Mesodermal cell (in vitro differentiated cells): ENCODE results near the gene DLAT.
"Not testable (repeated sequence)": the region's sequence is repeated elsewhere in the genome, so short reads cannot be mapped to it uniquely, and the experiment has no call there.

ENCODE experiments used
- H3K27ac ChIP-seq: 2 replicates; pipeline ENCODE4 v1.7.0; 2013; ENCODE audit warnings: mild to moderate bottlenecking, low read depth, low read length, moderate library complexity; ENCODE audit not compliant: severe bottlenecking
- H3K36me3 ChIP-seq: 2 replicates; pipeline ENCODE4 v1.7.1; 2013; ENCODE audit warnings: mild to moderate bottlenecking, low read length, moderate library complexity; ENCODE audit not compliant: control insufficient read depth, insufficient read depth
- H3K4me1 ChIP-seq: one replicate; pipeline ENCODE4 v1.7.1; 2013; ENCODE audit warnings: mild to moderate bottlenecking, low read length; ENCODE audit not compliant: insufficient read depth, control insufficient read depth, poor library complexity, severe bottlenecking
- H3K4me3 ChIP-seq: 2 replicates; pipeline ENCODE4 v1.7.0; 2013; ENCODE audit warnings: low read length, control low read depth, mild to moderate bottlenecking; ENCODE audit not compliant: insufficient read depth, poor library complexity, severe bottlenecking; ENCODE audit errors: extremely low read depth
- H3K9me3 ChIP-seq: 2 replicates; pipeline ENCODE4 v1.7.1; 2013; ENCODE audit warnings: mild to moderate bottlenecking, low read length, moderate library complexity; ENCODE audit not compliant: control insufficient read depth
- WGBS, 2 experiments: methylation state at CpG; one replicate each; pipeline ENCODE4 v1.1.5; 2013; ENCODE audit warnings: missing lambda C conversion rate in 2 of 2; ENCODE audit not compliant: insufficient coverage in 2 of 2; 5-methylcytosine and 5-hydroxymethylcytosine counted together

DLAT gene

GRCh38 chr11:112005422-112006094 is 19.6 kb upstream of the DLAT start:
- 95 to 97% methylated on average over 4 to 6 of the region's 11 CpGs for WGBS, 2 experiments
- Histone ChIP-seq H3K9me3 (peaks cover 9% of the 10 kb centered on the region), H3K4me3 (no peak overlapping the region), H3K4me1 (no peaks in the 10 kb centered on the region), H3K27ac (no peak overlapping the region), H3K36me3 (peaks cover 31% of the 10 kb centered on the region)

DNA sequence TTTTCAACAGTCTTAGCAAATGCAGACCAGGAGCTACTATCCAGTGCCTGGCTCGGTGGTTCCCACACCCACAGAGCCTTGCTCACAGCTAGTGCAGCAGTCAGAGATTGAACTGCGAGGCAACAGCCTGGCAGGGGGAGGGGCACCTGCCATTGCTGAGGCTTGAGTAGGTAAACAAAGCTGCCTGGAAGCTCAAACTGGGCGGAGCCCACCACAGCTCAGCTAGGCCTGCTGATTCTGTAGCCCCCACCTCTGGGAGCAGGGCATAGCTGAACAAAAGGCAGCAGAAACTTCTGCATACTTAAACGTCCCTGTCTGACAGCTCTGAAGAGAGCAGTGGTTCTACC is 19.1 kb upstream of the DLAT start:
- 88 to 90% methylated on average over 4 of the region's 4 CpGs for WGBS, 2 experiments
- H3K4me3 ChIP-seq, H3K9me3 ChIP-seq, H3K4me1 ChIP-seq, H3K27ac ChIP-seq: not testable (repeated sequence)
- peaks cover 26% of the 10 kb centered on the region for H3K36me3 ChIP-seq

- not testable (repeated sequence) for H3K36me3 ChIP-seq, H3K4me3 ChIP-seq, H3K27ac ChIP-seq, H3K4me1 ChIP-seq, H3K9me3 ChIP-seq
- WGBS, 2 experiments, result 85 to 94% methylated on average over 2 to 3 of the region's 5 CpGs
These were observed 13.8 kb upstream of the DLAT start for GRCh38 chr11:112011451-112011850.

- Histone ChIP-seq H3K27ac (peak overlapping the region; percentile 32), H3K4me3 (no peak overlapping the region), H3K4me1 (peaks cover 8% of the 10 kb centered on the region), H3K9me3 (peaks cover 2% of the 10 kb centered on the region), H3K36me3 (peaks cover 4% of the 10 kb centered on the region)
- 100% methylated on average over 2 of the region's 4 CpGs; no CpG with 5 or more reads in 1 of the 2 experiments for WGBS, 2 experiments
These were observed 12.3 kb upstream of the DLAT start for GRCh38 chr11:112012874-112013273.

GRCh38 chr11:112013497-112014164 is 11.6 kb upstream of the DLAT start:
- Histone ChIP-seq H3K9me3 (no peaks in the 10 kb centered on the region), H3K36me3 (peaks cover 6% of the 10 kb centered on the region), H3K27ac (no peak overlapping the region), H3K4me1 (peaks cover 8% of the 10 kb centered on the region), H3K4me3 (no peak overlapping the region)
- 98 to 100% methylated on average over 3 of the region's 4 CpGs for WGBS, 2 experiments

GRCh38 chr11:112016088-112016764 is 9.0 kb upstream of the DLAT start:
- H3K27ac ChIP-seq, result no peak overlapping the region
- H3K36me3 ChIP-seq, result peaks cover 15% of the 10 kb centered on the region
- H3K9me3 ChIP-seq, result no peaks in the 10 kb centered on the region
- H3K4me1 ChIP-seq, result peaks cover 8% of the 10 kb centered on the region
- H3K4me3 ChIP-seq, result no peak overlapping the region
- 80 to 96% methylated on average over 7 to 12 of the region's 13 CpGs for WGBS, 2 experiments

DNA sequence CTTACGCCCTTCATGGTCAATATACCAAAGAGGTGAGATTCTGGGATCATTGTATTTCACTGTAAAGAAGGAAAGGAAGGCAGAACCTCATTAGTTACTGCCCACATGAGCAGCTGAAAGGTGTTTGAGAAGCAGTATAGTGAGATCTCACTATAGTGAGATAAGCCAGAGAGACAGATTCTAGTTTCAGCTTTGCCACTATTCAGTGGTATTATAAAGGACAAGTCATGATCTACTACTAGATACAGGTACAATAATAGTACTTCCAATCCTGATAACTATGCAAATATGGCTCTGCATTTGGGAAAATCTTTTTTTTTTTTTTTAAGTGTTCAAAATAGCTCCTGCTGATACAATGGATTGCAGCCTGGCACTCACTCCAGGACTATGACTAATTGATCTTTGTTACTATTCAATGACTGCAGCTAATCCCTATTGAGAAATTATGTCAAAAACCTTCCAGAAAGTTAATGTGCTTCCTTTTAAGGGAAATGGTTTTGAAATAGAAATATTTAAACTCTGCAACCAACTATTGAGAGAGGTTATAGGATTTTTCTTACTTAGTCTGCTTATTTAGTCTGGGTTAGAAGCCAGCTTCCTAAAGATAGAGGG is 8.3 kb upstream of the DLAT start:
- Histone ChIP-seq H3K27ac (peak overlapping the region; percentile 13), H3K36me3 (peaks cover 15% of the 10 kb centered on the region), H3K4me3 (no peak overlapping the region), H3K9me3 (no peaks in the 10 kb centered on the region), H3K4me1 (peaks cover 8% of the 10 kb centered on the region)
- WGBS, 2 experiments, result 100% methylated on average over 1 of the region's 1 CpG; no CpG with 5 or more reads in 1 of the 2 experiments

- Histone ChIP-seq H3K4me3 (no peak overlapping the region), H3K9me3 (no peaks in the 10 kb centered on the region), H3K4me1 (peaks cover 8% of the 10 kb centered on the region), H3K27ac (no peak overlapping the region), H3K36me3 (peaks cover 15% of the 10 kb centered on the region)
- 85 to 89% methylated on average over 3 to 4 of the region's 4 CpGs for WGBS, 2 experiments
These were observed 7.7 kb upstream of the DLAT start for GRCh38 chr11:112017538-112017937.

DNA sequence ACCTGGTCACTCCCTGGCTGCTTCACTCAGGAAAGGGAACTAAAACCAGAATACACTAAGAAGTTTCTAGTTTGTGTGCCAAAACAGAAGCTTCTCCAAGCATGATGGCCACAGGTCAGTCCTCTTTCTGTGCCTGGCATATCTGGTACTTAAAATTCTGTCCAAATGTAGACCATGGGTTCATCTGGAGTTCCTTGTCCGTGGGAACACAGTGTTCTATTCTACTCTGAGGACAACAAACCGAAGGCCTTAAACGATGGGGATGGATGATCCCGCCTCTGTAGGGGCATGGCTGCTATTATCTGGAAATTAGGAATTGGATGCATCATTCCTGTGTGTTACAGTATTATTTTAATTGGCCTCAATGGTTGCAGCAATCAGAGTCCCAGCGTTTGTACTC is 6.1 kb upstream of the DLAT start:
- H3K27ac ChIP-seq, result no peak overlapping the region
- H3K4me1 ChIP-seq, result peaks cover 10% of the 10 kb centered on the region
- no peaks in the 10 kb centered on the region for H3K9me3 ChIP-seq
- WGBS, 2 experiments, result 94% methylated on average over 5 of the region's 5 CpGs
- no peak overlapping the region for H3K4me3 ChIP-seq
- H3K36me3 ChIP-seq, result peaks cover 15% of the 10 kb centered on the region

DNA sequence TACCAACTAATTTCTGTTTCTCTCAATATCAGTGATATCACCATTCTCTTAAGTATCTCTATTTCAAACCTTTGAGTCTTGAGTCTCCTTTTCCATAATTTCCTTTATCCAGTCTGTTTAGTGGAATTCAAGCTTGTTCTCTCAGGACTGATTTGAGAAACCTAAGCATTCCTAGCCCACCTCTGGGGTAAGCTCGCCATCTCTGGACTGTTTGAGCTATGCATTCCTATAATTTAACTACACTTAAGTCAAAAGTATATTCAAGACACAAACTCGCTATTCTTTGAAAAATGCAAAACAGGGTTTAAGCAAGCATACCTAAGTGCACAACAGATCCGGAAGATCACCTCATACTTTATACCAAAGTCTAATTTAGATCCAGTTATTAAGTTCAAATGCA is 2.1 kb upstream of the DLAT start:
- H3K36me3 ChIP-seq, result peaks cover 14% of the 10 kb centered on the region
- H3K27ac ChIP-seq, result no peak overlapping the region
- peaks cover 5% of the 10 kb centered on the region for H3K4me1 ChIP-seq
- no peak overlapping the region for H3K4me3 ChIP-seq
- no peaks in the 10 kb centered on the region for H3K9me3 ChIP-seq
- 89 to 100% methylated on average over 2 to 3 of the region's 3 CpGs for WGBS, 2 experiments
